B cell (primary cell): ENCODE results near the gene ALKBH6. TPM values are rescaled to one million over a fixed set of nuclear protein-coding genes. Genes with fewer than 3 reads are reported as not detected.

Source experiments
- ATAC-seq: fragments of 200-7000 bp; cut with Tn5 transposase; one replicate; pipeline ENCODE4 v1.10.0; 2021; ENCODE audit warnings: low read depth, mild to moderate bottlenecking, moderate number of reproducible peaks, moderate library complexity
- CTCF ChIA-PET: fragments of 350-600 bp; sonication (Branson Sonifier 250); formaldehyde crosslinking; loops from one replicate; lab custom pipeline; 2021; ENCODE audit warnings: antibody characterized with exemption, inconsistent platforms; lab: Charles Lee
- POLR2A ChIA-PET: fragments of 350-600 bp; sonication (Branson Sonifier 250); formaldehyde crosslinking; loops from one replicate; lab custom pipeline; 2021; ENCODE audit warnings: antibody characterized with exemption; lab: Charles Lee
- DNase-seq: peaks from one replicate; pipeline ENCODE4 v3.0.0; 2013
- H2AFZ ChIP-seq: 2 replicates; pipeline ENCODE4 v1.6.1; 2012; ENCODE audit warnings: mild to moderate bottlenecking, low read depth, low read length; ENCODE audit not compliant: insufficient read depth, poor library complexity, severe bottlenecking
- H3K27ac ChIP-seq, 2 donors: 1 replicate in 1 of 2; 2 replicates in 1 of 2; pipeline ENCODE4 v1.5.1; 2012 to 2013; ENCODE audit warnings: low read length in 2 of 2, mild to moderate bottlenecking in 2 of 2, moderate library complexity in 1 of 2
- H3K27me3 ChIP-seq, 4 experiments: fragments of 200-600 bp in 1 of 4; sonication (generic) in 1 of 4; replicated peaks in 1 of 4; 1 replicate in 2 of 4; 2 replicates in 2 of 4; pipeline versions ENCODE4 v1.6.1 to v1.7.0; 2013 to 2016; ENCODE audit warnings: low read length in 3 of 4, mild to moderate bottlenecking in 2 of 4, mixed read lengths in 1 of 4, moderate library complexity in 1 of 4; ENCODE audit not compliant: insufficient read depth in 4 of 4, control insufficient read depth in 3 of 4; ENCODE audit errors: control extremely low read depth in 1 of 4
- H3K36me3 ChIP-seq, 2 experiments: replicated peaks in 1 of 2; 1 replicate in 1 of 2; 2 replicates in 1 of 2; pipeline versions ENCODE4 v1.6.1 to v1.7.1; 2013; ENCODE audit warnings: low read length in 1 of 2; ENCODE audit not compliant: insufficient read depth in 2 of 2, control insufficient read depth in 1 of 2; ENCODE audit errors: control extremely low read depth in 1 of 2, extremely low read depth in 1 of 2
- H3K4me1 ChIP-seq, 2 donors: fragments of 200-600 bp in 1 of 2; sonication (generic) in 1 of 2; 1 replicate in 1 of 2; 2 replicates in 1 of 2; pipeline versions ENCODE4 v1.5.1 to v1.6.1; 2013 to 2017; ENCODE audit warnings: low read length in 2 of 2; ENCODE audit not compliant: control insufficient read depth in 2 of 2, insufficient read depth in 2 of 2
- H3K4me2 ChIP-seq: replicated peaks from 2 replicates; pipeline ENCODE3; 2012; ENCODE audit warnings: mild to moderate bottlenecking, low read depth, low read length; ENCODE audit not compliant: poor library complexity, severe bottlenecking
- H3K4me3 ChIP-seq, 5 experiments: fragments of 200-600 bp in 1 of 5; sonication (generic) in 1 of 5; 1 replicate in 3 of 5; 2 replicates in 2 of 5; pipeline versions ENCODE4 v1.5.1 to v1.7.0; 2011 to 2016; ENCODE audit warnings: low read length in 4 of 5, mild to moderate bottlenecking in 4 of 5, low read depth in 2 of 5, control low read depth in 1 of 5, moderate library complexity in 1 of 5; ENCODE audit not compliant: insufficient read depth in 1 of 5; ENCODE audit errors: control extremely low read depth in 1 of 5, extremely low read depth in 1 of 5
- H3K79me2 ChIP-seq: fragments of 200-600 bp; sonication (generic); one replicate; pipeline ENCODE4 v1.6.0; 2016; ENCODE audit warnings: low read length; ENCODE audit not compliant: control insufficient read depth, insufficient read depth
- H3K9ac ChIP-seq: fragments of 200-600 bp; sonication (generic); 2 replicates; pipeline ENCODE4 v1.6.1; 2017; ENCODE audit warnings: mild to moderate bottlenecking, low read length, moderate library complexity
- H3K9me3 ChIP-seq, 3 donors: one replicate each; pipeline versions ENCODE4 v1.6.1 to v1.7.1; 2013; ENCODE audit warnings: low read length in 2 of 3; ENCODE audit not compliant: control insufficient read depth in 2 of 3, insufficient read depth in 1 of 3; ENCODE audit errors: control extremely low read depth in 1 of 3
- H4K20me1 ChIP-seq: 2 replicates; pipeline ENCODE4 v1.6.0; 2012; ENCODE audit warnings: mild to moderate bottlenecking, low read length; ENCODE audit not compliant: insufficient read depth, control insufficient read depth, poor library complexity, severe bottlenecking
- H3K27ac Mint-ChIP-seq: one replicate; pipeline ENCODE4 v1.8.0; 2021; ENCODE audit warnings: mixed read lengths
- H3K27me3 Mint-ChIP-seq: one replicate; pipeline ENCODE4 v1.8.0; 2021; ENCODE audit warnings: mixed read lengths
- H3K4me1 Mint-ChIP-seq: one replicate; pipeline ENCODE4 v1.8.0; 2021; ENCODE audit warnings: mixed read lengths
- H3K4me3 Mint-ChIP-seq: one replicate; pipeline ENCODE4 v1.8.0; 2021; ENCODE audit warnings: mixed read lengths
- H3K9me3 Mint-ChIP-seq: one replicate; pipeline ENCODE4 v1.8.0; 2022; ENCODE audit warnings: mixed read lengths; ENCODE audit not compliant: insufficient read depth
- CTCF ChIP-seq: fragments of 200-600 bp; IDR thresholded peaks from one replicate; pipeline ENCODE4 v1.8.0; 2022; ENCODE audit warnings: antibody characterized with exemption, mild to moderate bottlenecking
- EZH2 ChIP-seq: IDR thresholded peaks from 2 replicates; pipeline ENCODE4 v1.6.1; 2012; ENCODE audit warnings: borderline replicate concordance, low read depth, mild to moderate bottlenecking, moderate library complexity, low read length; ENCODE audit not compliant: insufficient read depth, poor library complexity, severe bottlenecking
- WGBS: methylation state at CpG from one replicate; pipeline ENCODE4 v1.1.5; 2013; ENCODE audit warnings: missing lambda C conversion rate; ENCODE audit not compliant: insufficient coverage; 5-methylcytosine and 5-hydroxymethylcytosine counted together
- intact Hi-C: fragments of 100-400 bp; cut with micrococcal nuclease; formaldehyde crosslinking; loops from one replicate; pipeline ENCODE4 v1.10.0; 2022
- polyA plus RNA-seq: library from polyadenylated mRNA; depleted of rRNA; stranded (reverse); fragments of >200 nt; gene quantifications from 2 replicates; pipeline ENCODE4 v1.2.3, GENCODE V29; 2012
- total RNA-seq, 2 donors: library from RNA; stranded (reverse); fragments of 120-200 nt in 1 of 2; gene quantifications; 1 replicate in 1 of 2; 2 replicates in 1 of 2; pipeline versions ENCODE4 v1.2.3 to v1.2.4, GENCODE V29; 2013 to 2022

Gene ALKBH6
- total and polyA plus RNA-seq, 2 donors (not counting 1 experiment from before 2014, with no cell fraction given): 54.5 to 56.5 TPM

- H3K9ac ChIP-seq: no peak overlapping the region
- 17% methylated on average over 6 of the region's 9 CpGs for WGBS
- ChIA-PET POLR2A (no interaction called here), CTCF (no interaction called here)
- Mint-ChIP-seq H3K9me3 (no peaks in the 10 kb centered on the region), H3K27ac (no peak overlapping the region), H3K4me1 (peaks cover 5% of the 10 kb centered on the region), H3K27me3 (peaks cover 22% of the 10 kb centered on the region), H3K4me3 (no peak overlapping the region)
- DNase-seq: no peak
- no peak overlapping the region for H3K4me2 ChIP-seq
- no peak overlapping the region for H3K27ac ChIP-seq
- no peaks in the 10 kb centered on the region for H3K79me2 ChIP-seq
- TF ChIP-seq CTCF (no peak), EZH2 (no peak)
- H3K9me3 ChIP-seq: peaks cover 0 to 7% (median 0%) of the 10 kb centered on the region in 3 donors
- intact Hi-C loops: no loop called here
- no peaks in the 10 kb centered on the region for H4K20me1 ChIP-seq
- peaks cover 0 to 25% (median 12%) of the 10 kb centered on the region in 4 experiments for H3K27me3 ChIP-seq
- no peak overlapping the region for H2AFZ ChIP-seq
- no peaks in the 10 kb centered on the region for H3K36me3 ChIP-seq
- H3K4me1 ChIP-seq: peaks cover 13 to 19% of the 10 kb centered on the region in 2 donors
- no peak overlapping the region for H3K4me3 ChIP-seq
- ATAC-seq: no peak
Measured at GRCh38 chr19:35963514-35963913, 50.5 kb downstream of the ALKBH6 start.

DNA sequence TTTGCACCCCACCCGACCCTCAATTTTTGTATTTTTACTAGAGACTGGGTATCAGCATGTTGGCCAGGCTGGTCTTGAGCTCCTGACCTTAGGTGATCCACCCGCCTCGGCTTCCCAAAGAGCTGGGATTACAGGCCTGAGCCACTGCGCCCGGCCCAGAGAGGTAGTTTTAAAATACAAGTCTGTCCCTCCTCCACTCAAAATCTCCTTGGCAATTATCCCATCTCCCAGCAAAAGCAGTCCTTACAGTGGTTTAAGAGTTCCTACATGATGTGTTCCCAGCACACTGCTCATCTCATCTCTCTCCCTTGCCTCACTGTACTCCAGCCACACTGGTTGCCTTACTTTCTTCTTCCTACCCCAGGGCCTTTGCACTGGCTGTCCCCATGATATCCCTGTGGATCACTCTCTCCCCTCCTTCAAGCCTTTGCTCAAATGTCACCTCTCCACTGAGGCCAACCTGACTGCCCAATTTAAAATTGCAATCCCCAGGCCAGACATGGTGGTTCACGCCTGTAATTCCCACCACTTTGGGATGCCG lies 53.5 kb downstream of the ALKBH6 start:
- POLR2A ChIA-PET: no interaction called here
- Histone ChIP-seq H4K20me1 (no peaks in the 10 kb centered on the region), H3K79me2 (no peaks in the 10 kb centered on the region), H3K27ac (no peak overlapping the region), H3K27me3 (peaks cover 0 to 28% (median 12%) of the 10 kb centered on the region in 4 experiments), H3K4me3 (no peak overlapping the region), H3K9ac (no peak overlapping the region), H3K4me2 (no peak overlapping the region), H3K36me3 (no peaks in the 10 kb centered on the region), H3K4me1 (peaks cover 13 to 20% of the 10 kb centered on the region in 2 donors), H2AFZ (no peak overlapping the region), H3K9me3 (peaks cover 0 to 7% (median 0%) of the 10 kb centered on the region in 3 donors)
- WGBS: 88% methylated on average over 5 of the region's 7 CpGs
- peaks cover 17% of the 10 kb centered on the region for H3K27me3 Mint-ChIP-seq
- ATAC-seq (no peak), DNase-seq (no peak)
- intact Hi-C loops: no loop called here
- no peaks in the 10 kb centered on the region for H3K9me3 Mint-ChIP-seq
- no peak overlapping the region for H3K27ac Mint-ChIP-seq
- peak overlapping the region; percentile 29 for H3K4me3 Mint-ChIP-seq
- CTCF ChIA-PET: no interaction called here
- H3K4me1 Mint-ChIP-seq: peaks cover 6% of the 10 kb centered on the region
- TF ChIP-seq EZH2 (no peak), CTCF (no peak)
